Medulla oblongata (tissue), 1 donor: ENCODE measurements around the gene GRAMD1A.
"Not testable (repeated sequence)": the region's sequence is repeated elsewhere in the genome, so short reads cannot be mapped to it uniquely, and the experiment has no call there.

ENCODE experiments used
- DNase-seq: peaks from one replicate; pipeline ENCODE4 v3.0.0-alpha.2; 2015; ENCODE audit errors: extremely low spot score

GRAMD1A gene

DNA sequence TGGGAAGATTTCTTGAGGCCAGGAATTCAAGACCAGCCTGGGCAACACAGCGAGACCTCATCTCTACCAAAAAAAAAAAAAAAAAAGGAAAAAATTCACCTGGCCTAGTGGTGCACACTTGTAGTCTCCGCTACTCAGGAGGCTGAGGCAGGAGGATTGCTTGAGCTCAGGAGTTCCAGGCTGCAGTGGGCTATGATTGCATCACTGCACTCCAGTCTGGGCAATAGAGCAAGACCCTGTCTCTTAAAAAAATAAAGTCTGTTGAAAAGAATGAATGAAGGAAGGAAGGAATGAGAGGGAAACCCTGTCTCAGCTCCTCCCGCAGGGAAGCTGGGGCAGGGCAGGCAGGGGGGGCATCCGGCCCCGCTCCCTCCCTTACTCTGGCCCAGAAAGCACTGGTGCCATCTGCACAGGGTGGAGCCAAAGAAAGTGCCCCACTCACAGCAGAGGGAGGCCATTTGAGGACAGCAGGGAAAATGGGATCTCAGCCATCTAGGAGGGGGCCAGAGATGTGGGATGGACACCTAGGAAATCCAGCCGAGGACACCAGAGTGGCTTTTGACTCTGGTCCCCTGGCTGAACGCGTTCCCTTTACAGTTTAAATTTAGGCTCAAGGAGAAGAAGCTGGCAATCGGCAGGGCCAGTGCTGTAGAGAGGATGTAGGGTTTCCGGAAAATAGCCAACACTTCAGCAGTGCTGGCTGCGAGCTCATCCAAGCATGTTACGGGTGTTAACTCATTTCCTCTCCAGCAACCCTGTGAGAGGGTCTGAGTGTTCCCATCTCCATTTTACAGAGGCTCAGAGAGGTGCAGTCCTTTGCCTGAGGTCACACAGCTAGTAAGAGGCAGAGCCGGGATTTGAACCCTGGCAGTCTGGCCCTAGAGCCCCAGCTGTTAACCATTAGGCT lies 37.8 kb downstream of the GRAMD1A start:
- DNase-seq = peak; percentile 57

- DNase-seq = no peak
Observed at GRCh38 chr19:35038623-35039512, 38.7 kb downstream of the GRAMD1A start.

DNA sequence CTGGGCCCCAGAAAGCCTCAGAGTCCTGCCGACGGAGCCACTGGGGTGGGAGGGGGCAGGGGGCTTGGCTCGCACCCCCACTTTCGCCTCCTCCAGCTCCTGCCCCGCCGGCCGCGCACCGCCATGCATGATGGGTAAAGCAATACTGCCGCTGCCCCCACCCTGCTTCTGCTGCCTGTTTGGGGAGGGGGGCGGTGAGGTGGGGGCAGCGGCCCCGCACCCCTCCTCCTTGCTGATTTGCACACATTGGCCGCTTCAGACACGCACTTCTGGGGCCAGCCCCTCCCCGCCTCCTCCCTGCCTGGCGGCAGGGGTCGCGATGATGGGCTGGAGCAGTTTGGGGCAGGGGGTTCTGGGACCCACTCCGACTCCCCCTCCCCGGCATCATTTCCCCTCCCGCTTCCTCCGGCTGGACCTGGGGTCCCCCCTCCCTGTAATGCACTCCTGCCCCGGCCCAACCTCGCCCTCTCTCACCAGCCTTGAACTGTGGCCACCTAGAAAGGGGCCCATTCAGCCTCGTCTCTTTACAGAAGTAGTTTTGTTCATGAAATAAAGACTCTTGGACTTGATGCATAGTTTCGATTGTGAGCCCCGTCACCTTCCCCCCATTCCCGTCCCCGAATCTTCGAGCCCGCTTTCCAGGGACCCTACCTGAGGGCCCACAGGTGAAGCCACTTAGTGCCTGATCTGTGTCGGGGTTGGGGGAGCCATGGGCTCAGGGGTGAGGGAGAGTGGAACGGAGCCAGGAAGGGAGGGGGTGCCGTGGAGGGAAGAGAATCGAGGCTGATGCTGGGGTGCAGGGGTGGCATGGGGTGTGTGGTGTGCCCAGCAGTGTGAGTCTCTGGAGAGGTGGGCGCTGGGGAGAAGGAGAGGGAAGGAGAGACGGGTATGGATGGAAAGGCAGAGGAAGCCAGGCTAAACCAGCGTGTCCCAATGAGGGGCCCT lies 40.0 kb downstream of the GRAMD1A start:
- no peak for DNase-seq

DNA sequence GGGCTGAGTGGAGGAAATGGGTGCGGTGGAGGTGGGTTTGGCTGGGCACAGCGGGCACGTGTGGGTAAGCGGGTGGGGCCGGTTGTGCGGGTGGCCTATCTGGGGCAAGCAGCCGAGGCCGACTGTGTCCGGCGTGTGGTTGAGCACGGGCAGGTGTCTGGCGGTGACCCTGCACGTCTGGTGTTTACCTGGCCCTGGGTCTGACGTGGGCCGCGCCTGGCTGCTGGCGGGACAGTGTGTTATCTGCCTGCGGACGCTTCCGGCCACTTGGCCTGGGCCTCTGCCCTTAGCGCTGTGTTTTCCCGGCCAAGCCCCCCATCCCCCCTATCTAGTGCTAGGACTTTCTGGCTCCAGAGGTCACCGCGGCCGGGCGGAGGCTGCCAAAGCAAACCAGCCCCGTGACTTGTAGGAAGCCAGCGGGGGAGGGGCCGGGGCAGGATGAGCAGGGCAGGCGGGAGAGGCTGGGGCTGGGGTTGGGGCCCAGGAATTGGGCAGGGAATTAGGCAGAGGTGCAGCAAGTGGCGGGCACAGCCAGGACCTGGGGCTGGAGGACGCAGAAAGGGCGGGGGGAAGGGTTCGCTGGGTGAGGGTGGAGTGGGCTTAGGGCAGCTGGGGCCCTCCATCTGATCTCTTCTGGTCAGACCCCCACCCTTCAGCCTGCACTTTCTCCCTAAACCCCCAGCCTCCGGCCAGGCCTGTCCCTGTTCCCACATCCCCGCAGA lies 40.9 kb downstream of the GRAMD1A start:
- peak; percentile 73 for DNase-seq

GRCh38 chr19:35041548-35042055 lies 41.5 kb downstream of the GRAMD1A start, which contains the start of gene HPN:
HPN (plus strand) TSS chr19:35041721; CDS start chr19:35042507, 786 bp downstream.
- DNase-seq = no peak

- DNase-seq = no peak
Observed at GRCh38 chr19:35042056-35042730, 42.1 kb downstream of the GRAMD1A start.

GRCh38 chr19:35042954-35043604 lies 43.0 kb downstream of the GRAMD1A start:
- DNase-seq = no peak

DNA sequence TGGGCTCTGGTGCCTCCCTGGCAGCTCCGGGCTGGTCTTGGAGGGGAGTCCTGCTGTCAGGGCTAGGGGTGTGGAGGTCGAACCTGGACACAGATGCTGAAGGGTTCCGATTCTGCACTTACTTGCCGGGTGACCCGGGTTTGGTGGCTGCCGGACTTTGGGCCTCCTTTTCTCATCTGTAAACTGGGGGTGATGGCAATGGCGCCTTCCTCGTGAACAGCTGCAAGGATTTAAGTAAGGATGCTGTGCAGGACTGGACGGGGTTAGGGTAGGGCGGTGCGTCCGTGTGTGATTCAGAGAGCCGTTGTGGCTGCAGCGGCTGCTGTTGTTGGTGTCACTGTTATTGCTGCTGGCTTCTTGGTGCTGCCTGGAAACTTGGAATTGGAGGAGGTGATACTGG lies 43.8 kb downstream of the GRAMD1A start:
- no peak for DNase-seq

- DNase-seq = peak; percentile 82
Observed at GRCh38 chr19:35044317-35045117, 44.4 kb downstream of the GRAMD1A start.

GRCh38 chr19:35045667-35046300 lies 45.7 kb downstream of the GRAMD1A start:
- DNase-seq = peak; percentile 80

- no peak for DNase-seq
Observed at GRCh38 chr19:35046461-35046860, 46.3 kb downstream of the GRAMD1A start.

DNA sequence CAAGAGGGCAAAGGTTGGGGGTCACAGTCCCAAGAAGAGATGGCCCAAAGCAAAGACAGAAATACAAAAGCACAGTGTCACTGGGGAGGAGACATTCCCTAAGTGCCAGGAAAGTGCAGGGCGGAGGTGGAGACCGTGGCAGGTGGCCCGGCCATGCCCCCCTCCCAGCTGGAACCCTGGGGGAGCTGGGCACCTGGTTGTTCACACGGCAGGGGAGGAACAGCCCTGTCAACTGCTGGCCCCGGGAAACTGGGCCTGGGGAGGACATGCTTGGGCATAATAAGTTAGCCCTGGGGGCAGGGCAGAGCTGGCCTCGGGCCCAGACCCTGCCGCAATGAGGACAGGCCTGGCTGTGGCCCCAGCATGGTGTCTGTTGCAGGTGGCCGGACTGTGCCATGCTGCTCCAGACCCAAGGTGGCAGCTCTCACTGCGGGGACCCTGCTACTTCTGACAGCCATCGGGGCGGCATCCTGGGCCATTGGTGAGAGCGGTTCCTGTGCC lies 48.8 kb downstream of the GRAMD1A start:
- peak; percentile 82 for DNase-seq

DNA sequence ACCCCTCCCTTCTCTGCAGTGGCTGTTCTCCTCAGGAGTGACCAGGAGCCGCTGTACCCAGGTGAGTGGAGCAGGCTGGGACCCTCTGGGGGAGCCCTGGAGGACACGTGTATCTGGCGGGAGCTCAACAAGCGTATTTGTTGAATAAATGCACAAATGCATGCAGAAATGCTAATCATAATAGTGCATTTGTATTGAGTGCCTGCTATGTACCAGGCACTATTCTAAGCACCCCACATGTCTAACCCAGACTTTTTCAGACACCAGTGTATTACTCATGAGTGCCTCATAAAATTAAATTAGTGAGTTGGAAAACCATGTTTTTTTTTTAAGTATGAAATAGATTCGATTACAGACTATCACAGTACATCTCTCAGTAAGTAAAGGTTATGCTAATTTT lies 49.3 kb downstream of the GRAMD1A start:
- peak; percentile 59 for DNase-seq

- not testable (repeated sequence) for DNase-seq
Observed at GRCh38 chr19:35050662-35051061, 50.5 kb downstream of the GRAMD1A start.

DNA sequence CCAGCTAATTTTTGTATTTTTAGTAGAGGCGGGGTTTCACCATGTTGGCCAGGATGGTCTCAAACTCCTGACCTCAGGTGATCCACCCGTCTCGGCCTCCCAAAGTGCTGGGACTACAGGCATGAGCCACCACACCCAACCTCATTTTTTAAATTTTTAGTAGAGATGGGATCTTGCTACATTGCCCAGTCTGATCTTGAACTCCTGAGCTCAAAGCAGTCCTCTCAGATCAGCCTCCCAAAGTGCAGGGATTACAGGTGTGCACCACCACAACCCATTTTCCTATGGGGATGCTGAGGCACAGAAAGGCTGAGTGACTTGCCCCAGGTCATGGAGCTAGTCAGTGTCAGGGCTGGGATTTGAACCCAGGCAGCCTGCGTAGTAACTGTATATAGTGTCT lies 51.1 kb downstream of the GRAMD1A start:
- not testable (repeated sequence) for DNase-seq

GRCh38 chr19:35051796-35052195 lies 51.7 kb downstream of the GRAMD1A start:
- DNase-seq = no peak

DNA sequence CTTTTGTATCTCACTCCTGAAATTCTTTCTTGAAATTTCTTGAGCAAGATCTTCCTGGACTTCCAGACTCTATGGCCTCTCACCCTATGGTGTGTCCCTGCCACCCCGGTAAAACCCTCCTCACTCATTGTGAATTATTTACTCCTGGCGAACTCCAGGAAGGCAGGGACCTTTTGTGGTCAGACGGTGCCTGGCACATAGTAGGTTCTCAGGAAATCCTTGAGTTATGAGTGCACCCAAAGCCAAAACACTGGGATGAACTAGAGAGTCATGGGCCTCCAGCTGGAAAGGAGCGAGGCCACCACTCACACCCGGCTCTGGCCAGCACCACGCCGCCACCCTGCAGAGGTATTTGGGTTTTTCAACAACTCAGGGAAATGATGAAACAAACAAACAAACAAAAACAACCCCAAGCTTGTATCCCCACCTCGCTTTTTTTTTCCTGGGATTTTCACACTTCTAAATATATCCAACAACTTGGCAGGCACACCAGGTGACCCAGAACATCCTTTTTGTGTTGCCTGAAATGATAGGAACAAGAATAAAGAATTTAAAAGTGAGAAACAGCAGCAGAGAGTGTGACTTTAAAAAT lies 52.6 kb downstream of the GRAMD1A start:
- DNase-seq = no peak
